ENCODE data around the gene DDX46. TPM values are rescaled to one million over a fixed set of nuclear protein-coding genes. Genes with fewer than 3 reads are reported as not detected.
A peak's percentile ranks its signal among the peaks of the same experiment; 100 is the strongest.
"Not testable (repeated sequence)": the region's sequence is repeated elsewhere in the genome, so short reads cannot be mapped to it uniquely, and the experiment has no call there.

Gene DDX46
- total RNA-seq, 1 donor = 38.0 TPM

- no peaks in the 10 kb centered on the region for H3K27me3 ChIP-seq (ENCODE audit: insufficient read depth, low read length)
- peaks cover 22% of the 10 kb centered on the region for H3K4me1 ChIP-seq (ENCODE audit: insufficient read depth, low read length)
- peak overlapping the region; percentile 82 for H3K4me3 ChIP-seq (ENCODE audit: low read length)
- H3K9me3 ChIP-seq (ENCODE audit: low read depth, low read length) = no peaks in the 10 kb centered on the region
Observed at GRCh38 chr5:134846641-134846960, 88.0 kb downstream of the DDX46 start.

- H3K4me1 ChIP-seq (ENCODE audit: insufficient read depth, low read length) = peaks cover 22% of the 10 kb centered on the region
- H3K4me3 ChIP-seq (ENCODE audit: low read length); H3K27me3 ChIP-seq (ENCODE audit: insufficient read depth, low read length); H3K9me3 ChIP-seq (ENCODE audit: low read depth, low read length): not testable (repeated sequence)
Observed at GRCh38 chr5:134849434-134849933, 90.9 kb downstream of the DDX46 start.

- H3K9me3 ChIP-seq (ENCODE audit: low read depth, low read length) = no peaks in the 10 kb centered on the region
- H3K4me3 ChIP-seq (ENCODE audit: low read length) = no peak overlapping the region
Observed at GRCh38 chr5:134851307-134851923, 92.8 kb downstream of the DDX46 start.

GRCh38 chr5:134856465-134856864 is 97.9 kb downstream of the DDX46 start:
- not testable (repeated sequence) for H3K4me3 ChIP-seq (ENCODE audit: low read length)

More at GRCh38 chr5:134851307-134851923, 92.8 kb downstream of the DDX46 start:
- peaks cover 15% of the 10 kb centered on the region for H3K4me1 ChIP-seq (ENCODE audit: insufficient read depth, low read length)
- H3K27me3 ChIP-seq (ENCODE audit: insufficient read depth, low read length) = no peaks in the 10 kb centered on the region

GRCh38 chr5:134857401-134857800 is 98.8 kb downstream of the DDX46 start:
- Histone ChIP-seq H3K4me3 (ENCODE audit: low read length) (no peak overlapping the region), H3K27me3 (ENCODE audit: insufficient read depth, low read length) (no peaks in the 10 kb centered on the region), H3K4me1 (ENCODE audit: insufficient read depth, low read length) (no peaks in the 10 kb centered on the region), H3K9me3 (ENCODE audit: low read depth, low read length) (no peaks in the 10 kb centered on the region)

More at GRCh38 chr5:134856465-134856864, 97.9 kb downstream of the DDX46 start:
- not testable (repeated sequence) for H3K9me3 ChIP-seq (ENCODE audit: low read depth, low read length); H3K27me3 ChIP-seq (ENCODE audit: insufficient read depth, low read length); H3K4me1 ChIP-seq (ENCODE audit: insufficient read depth, low read length)

GRCh38 chr5:134864707-134865106 is 106.1 kb downstream of the DDX46 start:
- Histone ChIP-seq H3K4me1 (ENCODE audit: insufficient read depth, low read length) (no peaks in the 10 kb centered on the region), H3K4me3 (ENCODE audit: low read length) (no peak overlapping the region), H3K9me3 (ENCODE audit: low read depth, low read length) (no peaks in the 10 kb centered on the region), H3K27me3 (ENCODE audit: insufficient read depth, low read length) (no peaks in the 10 kb centered on the region)

GRCh38 chr5:134873494-134873893 is 114.9 kb downstream of the DDX46 start:
- H3K4me1 ChIP-seq (ENCODE audit: insufficient read depth, low read length) = peaks cover 34% of the 10 kb centered on the region
- H3K27me3 ChIP-seq (ENCODE audit: insufficient read depth, low read length) = no peaks in the 10 kb centered on the region
- H3K4me3 ChIP-seq (ENCODE audit: low read length) = peak overlapping the region; percentile 90

GRCh38 chr5:134873987-134874830 is 115.6 kb downstream of the DDX46 start, which contains the start of gene TXNDC15:
TXNDC15 (plus strand) TSS chr5:134874371; CDS start chr5:134874428, 57 bp downstream.
- Histone ChIP-seq H3K4me3 (ENCODE audit: low read length) (peak within 1 kb of the TSS; percentile 90), H3K4me1 (ENCODE audit: insufficient read depth, low read length) (peaks cover 34% of the 10 kb centered on the region), H3K27me3 (ENCODE audit: insufficient read depth, low read length) (no peaks in the 10 kb centered on the region), H3K9me3 (ENCODE audit: low read depth, low read length) (no peaks in the 10 kb centered on the region)

More at GRCh38 chr5:134873494-134873893, 114.9 kb downstream of the DDX46 start:
- no peaks in the 10 kb centered on the region for H3K9me3 ChIP-seq (ENCODE audit: low read depth, low read length)

GRCh38 chr5:134874831-134875655 is 116.5 kb downstream of the DDX46 start:
- Histone ChIP-seq H3K27me3 (ENCODE audit: insufficient read depth, low read length) (no peaks in the 10 kb centered on the region), H3K9me3 (ENCODE audit: low read depth, low read length) (no peaks in the 10 kb centered on the region), H3K4me3 (ENCODE audit: low read length) (peak overlapping the region; percentile 90), H3K4me1 (ENCODE audit: insufficient read depth, low read length) (peaks cover 34% of the 10 kb centered on the region)

- H3K4me1 ChIP-seq (ENCODE audit: insufficient read depth, low read length) = peaks cover 34% of the 10 kb centered on the region
- no peaks in the 10 kb centered on the region for H3K9me3 ChIP-seq (ENCODE audit: low read depth, low read length)
- no peak overlapping the region for H3K4me3 ChIP-seq (ENCODE audit: low read length)
- no peaks in the 10 kb centered on the region for H3K27me3 ChIP-seq (ENCODE audit: insufficient read depth, low read length)
Observed at GRCh38 chr5:134877159-134877558, 118.6 kb downstream of the DDX46 start.

- Histone ChIP-seq H3K4me3 (ENCODE audit: low read length) (no peak overlapping the region), H3K9me3 (ENCODE audit: low read depth, low read length) (no peaks in the 10 kb centered on the region), H3K27me3 (ENCODE audit: insufficient read depth, low read length) (no peaks in the 10 kb centered on the region), H3K4me1 (ENCODE audit: insufficient read depth, low read length) (peaks cover 34% of the 10 kb centered on the region)
Observed at GRCh38 chr5:134878403-134878802, 119.8 kb downstream of the DDX46 start.

- no peak overlapping the region for H3K4me3 ChIP-seq (ENCODE audit: low read length)
- H3K4me1 ChIP-seq (ENCODE audit: insufficient read depth, low read length) = peaks cover 28% of the 10 kb centered on the region
- no peaks in the 10 kb centered on the region for H3K9me3 ChIP-seq (ENCODE audit: low read depth, low read length)
- no peaks in the 10 kb centered on the region for H3K27me3 ChIP-seq (ENCODE audit: insufficient read depth, low read length)
Observed at GRCh38 chr5:134879456-134879855, 120.9 kb downstream of the DDX46 start.

Measured in mononuclear cell (primary cell).